Stimulated activated CD4-positive, alpha-beta T cell treated with anti-CD3 and anti-CD28 coated beads, TNF-alpha, amount 100 ng/mL, for 1 hour (primary cell): ENCODE measurements around the gene ARRDC4.

Source experiments
- DNase-seq, 3 donors: peaks; one replicate each; pipeline ENCODE4 v3.0.0-alpha.2; 2020; ENCODE audit warnings: low read depth in 3 of 3, low spot score in 1 of 3

Gene ARRDC4

GRCh38 chr15:97995881-97996603 is 35.5 kb downstream of the ARRDC4 start:
- DNase-seq: no peak

GRCh38 chr15:97998307-97999071 is 38.0 kb downstream of the ARRDC4 start:
- no peak for DNase-seq

GRCh38 chr15:98000249-98001203 is 40.0 kb downstream of the ARRDC4 start:
- no peak for DNase-seq

GRCh38 chr15:98001663-98002194 is 41.2 kb downstream of the ARRDC4 start:
- DNase-seq: no peak

- DNase-seq: no peak
Observed at GRCh38 chr15:98002419-98002818, 41.9 kb downstream of the ARRDC4 start.

- no peak for DNase-seq
Observed at GRCh38 chr15:98002866-98003265, 42.4 kb downstream of the ARRDC4 start.

GRCh38 chr15:98003518-98003917 is 43.0 kb downstream of the ARRDC4 start:
- DNase-seq: no peak

- DNase-seq: no peak
Observed at GRCh38 chr15:98003996-98004395, 43.5 kb downstream of the ARRDC4 start.

- DNase-seq: no peak
Observed at GRCh38 chr15:98005659-98006058, 45.2 kb downstream of the ARRDC4 start.

GRCh38 chr15:98009169-98009568 is 48.7 kb downstream of the ARRDC4 start:
- no peak for DNase-seq

- DNase-seq: no peak
Observed at GRCh38 chr15:98009971-98010370, 49.5 kb downstream of the ARRDC4 start.

GRCh38 chr15:98012354-98012753 is 51.9 kb downstream of the ARRDC4 start:
- DNase-seq: no peak

- DNase-seq: no peak
Observed at GRCh38 chr15:98013631-98014030, 53.1 kb downstream of the ARRDC4 start.

GRCh38 chr15:98017150-98017964 is 56.9 kb downstream of the ARRDC4 start:
- DNase-seq: no peak

- DNase-seq: no peak
Observed at GRCh38 chr15:98018761-98019351, 58.4 kb downstream of the ARRDC4 start.
